Fibroblast of lung (primary cell): ENCODE measurements around the gene UVRAG. TPM values are rescaled to one million over a fixed set of nuclear protein-coding genes. Genes with fewer than 3 reads are reported as not detected.

ENCODE experiments used
- DNase-seq, 2 donors: peaks; one replicate each; pipeline versions ENCODE4 v3.0.0 to v3.0.0-alpha.2; 2010; ENCODE audit warnings: low read depth in 2 of 2
- H2AFZ ChIP-seq: 2 replicates; pipeline ENCODE4 v1.5.1; 2012; ENCODE audit warnings: low read length, control low read depth, inconsistent platforms
- H3K27ac ChIP-seq: 2 replicates; pipeline ENCODE4 v1.5.1; 2011; ENCODE audit warnings: low read length, control low read depth; ENCODE audit not compliant: insufficient read depth
- H3K27me3 ChIP-seq: 2 replicates; pipeline ENCODE4 v1.5.1; 2011; ENCODE audit warnings: mild to moderate bottlenecking, low read length; ENCODE audit not compliant: control insufficient read depth, insufficient read depth
- H3K36me3 ChIP-seq: 2 replicates; pipeline ENCODE4 v1.5.1; 2011; ENCODE audit warnings: low read length; ENCODE audit not compliant: control insufficient read depth, insufficient read depth
- H3K4me1 ChIP-seq: 2 replicates; pipeline ENCODE4 v1.5.1; 2011; ENCODE audit warnings: low read length; ENCODE audit not compliant: control insufficient read depth, insufficient read depth; ENCODE audit errors: extremely low read depth
- H3K4me2 ChIP-seq: 2 replicates; pipeline ENCODE4 v1.5.1; 2011; ENCODE audit warnings: low read length, control low read depth; ENCODE audit not compliant: insufficient read depth; ENCODE audit errors: extremely low read depth
- H3K4me3 ChIP-seq, 4 experiments: fragments of 200-600 bp in 1 of 4; sonication (generic) in 1 of 4; replicated peaks in 1 of 4; 2 replicates each; pipeline ENCODE4 v1.5.1; 2011 to 2016; ENCODE audit warnings: low read length in 4 of 4, low read depth in 3 of 4, mild to moderate bottlenecking in 3 of 4, control low read depth in 2 of 4, inconsistent platforms in 1 of 4, mixed read lengths in 1 of 4; ENCODE audit not compliant: insufficient read depth in 1 of 4; ENCODE audit errors: control extremely low read depth in 1 of 4
- H3K79me2 ChIP-seq: 2 replicates; pipeline ENCODE4 v1.5.1; 2012; ENCODE audit warnings: mild to moderate bottlenecking, low read length, inconsistent platforms; ENCODE audit not compliant: control insufficient read depth, insufficient read depth
- H3K9ac ChIP-seq: 2 replicates; pipeline ENCODE4 v1.5.1; 2011; ENCODE audit warnings: mild to moderate bottlenecking, low read length, control low read depth; ENCODE audit not compliant: insufficient read depth
- H3K9me3 ChIP-seq: 2 replicates; pipeline ENCODE4 v1.5.1; 2012; ENCODE audit warnings: low read depth, low read length; ENCODE audit not compliant: control insufficient read depth, insufficient read depth
- H4K20me1 ChIP-seq: 2 replicates; pipeline ENCODE4 v1.5.1; 2011; ENCODE audit warnings: low read length; ENCODE audit not compliant: control insufficient read depth, insufficient read depth; ENCODE audit errors: extremely low read depth
- EZH2 ChIP-seq: IDR thresholded peaks from 2 replicates; pipeline ENCODE4 v1.5.1; 2012; ENCODE audit warnings: low read length, control low read depth, mild to moderate bottlenecking; ENCODE audit errors: missing control alignments
- polyA plus RNA-seq, 2 donors: library from polyadenylated mRNA; depleted of rRNA in 1 of 2; stranded (reverse) in 1 of 2; unstranded in 1 of 2; fragments of >200 nt; gene quantifications; 2 replicates each; pipeline ENCODE4 v1.2.1, GENCODE V29; 2011 to 2012; ENCODE audit warnings: missing spikeins in 1 of 2
- total RNA-seq: library from RNA; depleted of rRNA; stranded (reverse); fragments of >200 nt; gene quantifications from 2 replicates; pipeline ENCODE4 v1.2.1, GENCODE V29; 2014
- TF ChIP-seq, protein P1 (sequence below), 2 donors: IDR thresholded peaks in 1 of 2; conservative IDR thresholded peaks in 1 of 2; 1 replicate in 1 of 2; 2 replicates in 1 of 2; pipeline ENCODE4 v1.5.1; 2011 to 2012; ENCODE audit warnings: low read length in 2 of 2, control low read depth in 1 of 2, inconsistent platforms in 1 of 2, low read depth in 1 of 2, mild to moderate bottlenecking in 1 of 2

UVRAG gene
- total and polyA plus RNA-seq, 2 donors (not counting 1 experiment from before 2014, with no cell fraction given) = 15.8 to 22.1 TPM

DNA sequence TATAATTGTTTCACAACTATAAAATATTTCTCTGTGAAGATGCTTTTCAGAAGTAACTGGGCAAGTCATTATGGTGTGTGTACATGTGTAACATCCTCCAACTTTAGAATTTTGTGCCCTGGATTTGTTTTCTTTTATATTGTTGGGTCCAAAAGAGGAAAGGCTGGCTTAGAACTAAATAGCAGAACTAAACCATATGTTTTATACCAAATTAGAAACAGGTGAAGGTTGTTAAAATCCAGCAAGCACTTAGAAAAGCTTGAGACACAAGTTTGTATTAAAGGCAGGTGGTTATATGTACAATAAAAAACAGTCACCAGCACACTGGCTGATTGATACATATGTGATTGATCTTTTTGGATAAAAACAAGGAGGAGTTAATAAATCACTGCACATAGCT lies 232.8 kb downstream of the UVRAG start:
- Histone ChIP-seq H4K20me1 (no peaks in the 10 kb centered on the region), H3K4me1 (no peaks in the 10 kb centered on the region), H3K27ac (no peak overlapping the region), H3K9ac (no peak overlapping the region), H3K79me2 (no peaks in the 10 kb centered on the region), H3K4me3 (no peak overlapping the region), H3K36me3 (no peaks in the 10 kb centered on the region), H3K27me3 (no peaks in the 10 kb centered on the region), H3K4me2 (no peak overlapping the region), H3K9me3 (no peaks in the 10 kb centered on the region), H2AFZ (no peak overlapping the region)
- DNase-seq = no peak
- no peak for TF ChIP-seq EZH2
- TF ChIP-seq, protein P1, sequence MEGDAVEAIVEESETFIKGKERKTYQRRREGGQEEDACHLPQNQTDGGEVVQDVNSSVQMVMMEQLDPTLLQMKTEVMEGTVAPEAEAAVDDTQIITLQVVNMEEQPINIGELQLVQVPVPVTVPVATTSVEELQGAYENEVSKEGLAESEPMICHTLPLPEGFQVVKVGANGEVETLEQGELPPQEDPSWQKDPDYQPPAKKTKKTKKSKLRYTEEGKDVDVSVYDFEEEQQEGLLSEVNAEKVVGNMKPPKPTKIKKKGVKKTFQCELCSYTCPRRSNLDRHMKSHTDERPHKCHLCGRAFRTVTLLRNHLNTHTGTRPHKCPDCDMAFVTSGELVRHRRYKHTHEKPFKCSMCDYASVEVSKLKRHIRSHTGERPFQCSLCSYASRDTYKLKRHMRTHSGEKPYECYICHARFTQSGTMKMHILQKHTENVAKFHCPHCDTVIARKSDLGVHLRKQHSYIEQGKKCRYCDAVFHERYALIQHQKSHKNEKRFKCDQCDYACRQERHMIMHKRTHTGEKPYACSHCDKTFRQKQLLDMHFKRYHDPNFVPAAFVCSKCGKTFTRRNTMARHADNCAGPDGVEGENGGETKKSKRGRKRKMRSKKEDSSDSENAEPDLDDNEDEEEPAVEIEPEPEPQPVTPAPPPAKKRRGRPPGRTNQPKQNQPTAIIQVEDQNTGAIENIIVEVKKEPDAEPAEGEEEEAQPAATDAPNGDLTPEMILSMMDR (conservative IDR thresholded peaks at IDR 0.05 in 1 of 2, IDR thresholded peaks at IDR 0.05 in 1 of 2; ENCODE audit: low read depth in 1 of 2, low read length in 2 of 2) = no peak

GRCh38 chr11:76048763-76049162 lies 233.8 kb downstream of the UVRAG start:
- no peak overlapping the region for H3K9ac ChIP-seq
- H3K27me3 ChIP-seq = no peaks in the 10 kb centered on the region
- no peak overlapping the region for H3K4me3 ChIP-seq
- no peaks in the 10 kb centered on the region for H4K20me1 ChIP-seq
- H3K4me2 ChIP-seq = no peak overlapping the region
- no peak overlapping the region for H3K27ac ChIP-seq
- H2AFZ ChIP-seq = no peak overlapping the region
- TF ChIP-seq, protein P1 (conservative IDR thresholded peaks at IDR 0.05 in 1 of 2, IDR thresholded peaks at IDR 0.05 in 1 of 2; ENCODE audit: low read depth in 1 of 2, low read length in 2 of 2) = no peak
- TF ChIP-seq EZH2 = no peak
- H3K79me2 ChIP-seq = no peaks in the 10 kb centered on the region
- no peaks in the 10 kb centered on the region for H3K9me3 ChIP-seq
- H3K36me3 ChIP-seq = no peaks in the 10 kb centered on the region
- no peak for DNase-seq
- H3K4me1 ChIP-seq = no peaks in the 10 kb centered on the region

DNA sequence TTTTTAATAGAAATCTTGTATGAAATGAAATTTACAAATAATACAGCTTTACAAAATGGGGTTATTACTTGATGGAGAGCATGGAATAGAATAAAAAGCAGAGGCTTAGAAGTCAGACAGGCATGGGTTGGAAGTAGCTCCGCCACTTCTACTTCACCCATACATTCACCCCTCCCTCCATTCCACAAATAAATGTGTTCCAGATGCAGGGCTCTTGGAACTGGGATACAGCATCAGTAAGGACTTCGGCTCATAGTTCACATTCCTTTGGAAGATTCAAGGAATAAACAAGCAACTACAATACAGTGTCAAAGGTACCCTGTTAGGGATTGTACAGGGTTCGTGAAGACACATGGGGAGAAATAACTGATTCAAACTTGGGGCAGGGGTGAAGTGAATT lies 234.5 kb downstream of the UVRAG start:
- H3K27ac ChIP-seq = no peak overlapping the region

More for the DNA sequence above, 234.5 kb downstream of the UVRAG start:
- no peaks in the 10 kb centered on the region for H3K4me1 ChIP-seq
- no peak for TF ChIP-seq EZH2
- TF ChIP-seq, protein P1 (conservative IDR thresholded peaks at IDR 0.05 in 1 of 2, IDR thresholded peaks at IDR 0.05 in 1 of 2; ENCODE audit: low read depth in 1 of 2, low read length in 2 of 2) = no peak
- no peaks in the 10 kb centered on the region for H3K36me3 ChIP-seq
- no peak overlapping the region for H2AFZ ChIP-seq
- no peaks in the 10 kb centered on the region for H3K79me2 ChIP-seq
- no peak for DNase-seq
- H3K9me3 ChIP-seq = no peaks in the 10 kb centered on the region
- H3K4me3 ChIP-seq = no peak overlapping the region
- no peak overlapping the region for H3K9ac ChIP-seq
- no peaks in the 10 kb centered on the region for H3K27me3 ChIP-seq
- no peak overlapping the region for H3K4me2 ChIP-seq
- no peaks in the 10 kb centered on the region for H4K20me1 ChIP-seq
